ENCODE results near the gene DUSP6. TPM values are rescaled to one million over a fixed set of nuclear protein-coding genes. Genes with fewer than 3 reads are reported as not detected.

DUSP6 gene
- total and polyA plus RNA-seq, 2 of the 13 experiments (the other 11 are each of a cell fraction or from before 2014, with no cell fraction given), result 40.9 to 161 TPM

- TF ChIP-seq CEBPG (CRISPR knock-in tag; IDR thresholded peaks at IDR 0.05), result peak; percentile 55; the same call in 1 of the 2 replicates
- no peak for TF ChIP-seq ZNF788 (CRISPR knock-in tag; IDR thresholded peaks at IDR 0.05; ENCODE audit: borderline replicate concordance)
- TF ChIP-seq ZNF598 (CRISPR knock-in tag; IDR thresholded peaks at IDR 0.05; ENCODE audit: borderline replicate concordance), result no peak
- no peak for TF ChIP-seq SRSF9 (IDR thresholded peaks at IDR 0.05; ENCODE audit: borderline replicate concordance, insufficient read depth, low read depth, low read length, poor library complexity, severe bottlenecking)
- TF ChIP-seq ZNF841 (CRISPR knock-in tag; IDR thresholded peaks at IDR 0.05; ENCODE audit: borderline replicate concordance), result no peak
- no peak for TF ChIP-seq RERE (CRISPR knock-in tag; IDR thresholded peaks at IDR 0.05; ENCODE audit: low read depth)
- TF ChIP-seq MTF1 (CRISPR knock-in tag; IDR thresholded peaks at IDR 0.05), result no peak
- TF ChIP-seq ZNF782 (CRISPR knock-in tag; IDR thresholded peaks at IDR 0.05; ENCODE audit: borderline replicate concordance), result no peak
- TF ChIP-seq ARID3A (IDR thresholded peaks at IDR 0.05; ENCODE audit: low read depth, low read length), result no peak
- no peak for TF ChIP-seq HNRNPK (IDR thresholded peaks at IDR 0.05; ENCODE audit: low read depth, low read length, poor library complexity, severe bottlenecking)
- TF ChIP-seq ZNF816 (CRISPR knock-in tag; IDR thresholded peaks at IDR 0.05; ENCODE audit: borderline replicate concordance), result 0 out of 2 replicates have a peak, but pooled peaks have one; percentile 33
- no peak for TF ChIP-seq DBP (CRISPR knock-in tag; IDR thresholded peaks at IDR 0.05; ENCODE audit: not compliant biosample characterization)
- TF ChIP-seq ZKSCAN1 (IDR thresholded peaks at IDR 0.05; ENCODE audit: low read length), result no peak
- TF ChIP-seq MIXL1 (CRISPR knock-in tag; IDR thresholded peaks at IDR 0.05), result 0 out of 2 replicates have a peak, but pooled peaks have one; percentile 46
- TF ChIP-seq FOXK1 (CRISPR knock-in tag; IDR thresholded peaks at IDR 0.05; ENCODE audit: borderline replicate concordance, low read depth), result no peak
- no peak for TF ChIP-seq RORA (CRISPR knock-in tag; IDR thresholded peaks at IDR 0.05)
- no peak for TF ChIP-seq CENPBD1 (CRISPR knock-in tag; IDR thresholded peaks at IDR 0.05; ENCODE audit: borderline replicate concordance, low read depth)
- no peak for TF ChIP-seq MTF2 (CRISPR knock-in tag; IDR thresholded peaks at IDR 0.05; ENCODE audit: borderline replicate concordance)
- no peak for TF ChIP-seq SOX13 (IDR thresholded peaks at IDR 0.05)
- peak in 1 of 2 experiments; percentile 64; a peak in 1 of 4 replicates for TF ChIP-seq SOX13 (CRISPR knock-in tag; conservative IDR thresholded peaks at IDR 0.05 in 1 of 2, IDR thresholded peaks at IDR 0.05 in 1 of 2)
- no peak for TF ChIP-seq ZNF709 (CRISPR knock-in tag; IDR thresholded peaks at IDR 0.05)
Observed at GRCh38 chr12:89389755-89390661, 37.7 kb upstream of the DUSP6 start (continued).
